PC-3 (cell line): ENCODE measurements around the gene AAR2. TPM values are rescaled to one million over a fixed set of nuclear protein-coding genes. Genes with fewer than 3 reads are reported as not detected.

Experiments
- ATAC-seq: fragments of 200-7000 bp; cut with Tn5 transposase; 2 replicates; pipeline ENCODE4 v1.9.1; 2020; ENCODE audit warnings: mild to moderate bottlenecking, moderate library complexity
- BruUV-seq: library from RNA; stranded (reverse); fragments of 400-500 nt; replicated peaks from 2 replicates; lab custom pipeline; 2021; lab: Mats Ljungman, UMichigan
- CTCF ChIA-PET: fragments of 300-600 bp; sonication (Branson Sonifier 250); formaldehyde crosslinking; loops from one replicate; lab custom pipeline; 2022; ENCODE audit warnings: antibody characterized with exemption; lab: Charles Lee
- POLR2A ChIA-PET: fragments of 300-600 bp; sonication (Branson Sonifier 250); formaldehyde crosslinking; loops from one replicate; lab custom pipeline; 2022; ENCODE audit warnings: antibody characterized with exemption; ENCODE audit not compliant: unreplicated experiment; lab: Charles Lee
- DNase-seq: peaks from one replicate; pipeline ENCODE4 v3.0.0-alpha.2; 2015
- H2AFZ ChIP-seq: fragments of 300-600 bp; sonication (generic); 2 replicates; pipeline ENCODE4 v1.6.0; 2016; ENCODE audit warnings: antibody characterized with exemption, low read length
- H3F3A ChIP-seq: fragments of 300-600 bp; sonication (generic); one replicate; pipeline ENCODE4 v1.6.0; 2017; ENCODE audit warnings: antibody characterized with exemption, low read length, control low read depth, mild to moderate bottlenecking; ENCODE audit not compliant: unreplicated experiment
- H3K27ac ChIP-seq: fragments of 300-600 bp; sonication (generic); 2 replicates; pipeline ENCODE4 v1.5.1; 2016; ENCODE audit warnings: mild to moderate bottlenecking, low read length
- H3K27me3 ChIP-seq: fragments of 300-600 bp; sonication (generic); 2 replicates; pipeline ENCODE4 v1.6.1; 2016; ENCODE audit warnings: low read length, mixed read lengths
- H3K36me3 ChIP-seq: fragments of 300-600 bp; sonication (generic); 2 replicates; pipeline ENCODE4 v1.6.1; 2016; ENCODE audit warnings: low read depth, mixed run types, low read length, mixed read lengths
- H3K4me1 ChIP-seq: fragments of 300-600 bp; sonication (generic); 2 replicates; pipeline ENCODE4 v1.5.1; 2016; ENCODE audit warnings: low read length; ENCODE audit not compliant: insufficient read depth
- H3K4me2 ChIP-seq: fragments of 300-600 bp; sonication (generic); 2 replicates; pipeline ENCODE4 v1.6.0; 2016; ENCODE audit warnings: low read length
- H3K4me3 ChIP-seq: fragments of 300-600 bp; sonication (generic); 2 replicates; pipeline ENCODE4 v1.5.1; 2016; ENCODE audit warnings: mild to moderate bottlenecking, low read length, mixed read lengths
- H3K79me2 ChIP-seq: fragments of 300-600 bp; sonication (generic); 2 replicates; pipeline ENCODE4 v1.6.1; 2017; ENCODE audit warnings: low read length, mixed read lengths
- H3K9ac ChIP-seq: fragments of 300-600 bp; sonication (generic); 2 replicates; pipeline ENCODE4 v1.6.0; 2016; ENCODE audit warnings: mild to moderate bottlenecking, low read length
- H3K9me2 ChIP-seq: fragments of 300-600 bp; sonication (generic); replicated peaks from 2 replicates; pipeline ENCODE4 v1.6.1; 2016; ENCODE audit warnings: mixed run types, low read length, mixed read lengths
- H3K9me3 ChIP-seq: fragments of 300-600 bp; sonication (generic); 2 replicates; pipeline ENCODE4 v1.6.1; 2016; ENCODE audit warnings: low read length, mixed read lengths
- H4K20me1 ChIP-seq: fragments of 300-600 bp; sonication (generic); 2 replicates; pipeline ENCODE4 v1.6.1; 2016; ENCODE audit warnings: low read length, mixed read lengths
- EZH2 ChIP-seq: fragments of 300-600 bp; sonication (generic); IDR thresholded peaks from one replicate; pipeline ENCODE4 v1.6.1; 2017; ENCODE audit warnings: antibody characterized with exemption, mild to moderate bottlenecking, low read length; ENCODE audit not compliant: unreplicated experiment
- EZH2phosphoT487 ChIP-seq: fragments of 300-600 bp; sonication (generic); IDR thresholded peaks from 2 replicates; pipeline ENCODE4 v1.6.1; 2018; ENCODE audit warnings: mild to moderate bottlenecking, antibody characterized with exemption, low read length, borderline replicate concordance
- intact Hi-C: fragments of 100-400 bp; cut with micrococcal nuclease; formaldehyde crosslinking; loops from 2 replicates; pipeline ENCODE4 v1.9.0; 2023
- total RNA-seq: library from RNA; depleted of rRNA; stranded (reverse); fragments of >200 nt; gene quantifications from 2 replicates; pipeline ENCODE4 v1.2.3, GENCODE V29; 2014
- TF ChIP-seq, protein P1 (sequence below): fragments of 300-600 bp; sonication (generic); conservative IDR thresholded peaks from 2 replicates; pipeline ENCODE4 v1.5.1; 2017; ENCODE audit warnings: antibody characterized with exemption, low read depth, mild to moderate bottlenecking, low read length

The AAR2 gene
- total RNA-seq, 1 experiment from 2014 or later: 41.1 TPM

DNA sequence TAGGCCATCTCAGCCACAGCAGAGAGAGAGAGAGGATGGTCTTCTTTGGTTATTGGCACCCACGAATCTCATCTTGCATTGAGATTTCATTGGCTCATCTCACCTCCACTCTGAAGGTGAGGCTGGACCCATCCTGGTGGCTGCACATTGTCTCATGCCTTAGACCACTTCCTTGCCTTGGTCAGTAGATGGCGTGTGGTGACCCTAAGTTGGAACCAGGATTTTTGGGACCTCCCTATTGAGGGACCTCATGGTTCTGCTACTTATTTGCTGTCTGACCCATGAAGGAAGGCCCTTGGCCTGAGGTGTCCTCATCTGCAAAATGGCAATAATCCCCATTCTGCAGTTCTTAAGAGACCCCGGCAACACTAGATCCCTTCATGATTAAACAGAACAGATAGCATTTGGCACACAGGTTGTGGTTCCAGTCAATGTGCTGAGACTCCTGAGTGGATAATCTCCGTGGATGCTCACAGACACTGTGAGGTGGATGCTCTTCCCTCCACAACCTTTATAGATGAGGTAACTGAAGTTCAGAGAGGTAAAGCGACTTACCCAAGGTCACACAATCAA, 21.5 kb upstream of the AAR2 start:
- no peaks in the 10 kb centered on the region for H3K9me2 ChIP-seq
- H3K9me3 ChIP-seq: no peaks in the 10 kb centered on the region
- ATAC-seq (peak; percentile 68), DNase-seq (peak; percentile 52)
- no peak overlapping the region for H3K27ac ChIP-seq
- no peaks in the 10 kb centered on the region for H4K20me1 ChIP-seq
- CTCF ChIA-PET: interaction anchor here (1.2 kb wide), 1 partner anchor 184 kb away, joined by 4 read pairs; no protein-coding TSS in a partner anchor
- H3K27me3 ChIP-seq: no peaks in the 10 kb centered on the region
- no peaks in the 10 kb centered on the region for H3F3A ChIP-seq
- H3K4me3 ChIP-seq: no peak overlapping the region
- H3K9ac ChIP-seq: no peak overlapping the region
- H3K4me2 ChIP-seq: no peak overlapping the region
- H3K36me3 ChIP-seq: no peaks in the 10 kb centered on the region
- POLR2A ChIA-PET: no interaction called here
- no TSS peak for BruUV-seq
- no peaks in the 10 kb centered on the region for H3K4me1 ChIP-seq
- no peak for TF ChIP-seq EZH2phosphoT487
- TF ChIP-seq, protein P1, sequence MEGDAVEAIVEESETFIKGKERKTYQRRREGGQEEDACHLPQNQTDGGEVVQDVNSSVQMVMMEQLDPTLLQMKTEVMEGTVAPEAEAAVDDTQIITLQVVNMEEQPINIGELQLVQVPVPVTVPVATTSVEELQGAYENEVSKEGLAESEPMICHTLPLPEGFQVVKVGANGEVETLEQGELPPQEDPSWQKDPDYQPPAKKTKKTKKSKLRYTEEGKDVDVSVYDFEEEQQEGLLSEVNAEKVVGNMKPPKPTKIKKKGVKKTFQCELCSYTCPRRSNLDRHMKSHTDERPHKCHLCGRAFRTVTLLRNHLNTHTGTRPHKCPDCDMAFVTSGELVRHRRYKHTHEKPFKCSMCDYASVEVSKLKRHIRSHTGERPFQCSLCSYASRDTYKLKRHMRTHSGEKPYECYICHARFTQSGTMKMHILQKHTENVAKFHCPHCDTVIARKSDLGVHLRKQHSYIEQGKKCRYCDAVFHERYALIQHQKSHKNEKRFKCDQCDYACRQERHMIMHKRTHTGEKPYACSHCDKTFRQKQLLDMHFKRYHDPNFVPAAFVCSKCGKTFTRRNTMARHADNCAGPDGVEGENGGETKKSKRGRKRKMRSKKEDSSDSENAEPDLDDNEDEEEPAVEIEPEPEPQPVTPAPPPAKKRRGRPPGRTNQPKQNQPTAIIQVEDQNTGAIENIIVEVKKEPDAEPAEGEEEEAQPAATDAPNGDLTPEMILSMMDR: peak; percentile 77
- intact Hi-C loops: loop anchor here (2.0 kb wide), 1 partner anchor 224 kb away; no protein-coding TSS in a partner anchor
- H3K79me2 ChIP-seq: no peaks in the 10 kb centered on the region
- no peak overlapping the region for H2AFZ ChIP-seq

DNA sequence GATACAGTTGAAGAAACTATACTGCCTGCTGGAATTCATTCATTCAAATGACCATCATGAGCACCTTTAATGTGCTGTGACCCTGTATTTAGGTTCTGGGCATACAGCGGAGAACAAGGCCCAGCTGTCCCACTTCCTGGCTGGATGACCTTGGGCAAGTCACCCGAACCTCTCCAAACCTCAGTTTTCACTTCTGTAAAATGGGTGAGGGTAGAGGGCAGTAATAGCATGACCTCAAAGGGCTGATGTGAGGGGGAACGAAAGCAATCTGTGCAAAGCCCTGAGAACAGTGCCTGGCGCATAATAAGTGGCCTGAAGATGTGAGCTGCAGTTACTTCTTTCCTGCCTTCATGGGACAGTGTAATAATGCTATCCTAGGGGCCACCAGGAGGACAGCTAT, 20.5 kb upstream of the AAR2 start:
- no TSS peak for BruUV-seq
- Histone ChIP-seq H3K9me2 (no peaks in the 10 kb centered on the region), H4K20me1 (no peaks in the 10 kb centered on the region), H2AFZ (no peak overlapping the region), H3K4me1 (no peaks in the 10 kb centered on the region), H3K27me3 (no peaks in the 10 kb centered on the region), H3K36me3 (no peaks in the 10 kb centered on the region), H3K4me3 (no peak overlapping the region), H3K9ac (no peak overlapping the region), H3F3A (no peaks in the 10 kb centered on the region), H3K27ac (no peak overlapping the region), H3K79me2 (no peaks in the 10 kb centered on the region), H3K4me2 (no peak overlapping the region), H3K9me3 (no peaks in the 10 kb centered on the region)
- intact Hi-C loops: loop anchor here (2.0 kb wide), 1 partner anchor 223 kb away; no protein-coding TSS in a partner anchor
- ChIA-PET POLR2A (no interaction called here), CTCF (no interaction called here)
- no peak for TF ChIP-seq EZH2
- TF ChIP-seq EZH2phosphoT487: no peak
- TF ChIP-seq, protein P1: no peak
- no peak for DNase-seq
- ATAC-seq: no peak

DNA sequence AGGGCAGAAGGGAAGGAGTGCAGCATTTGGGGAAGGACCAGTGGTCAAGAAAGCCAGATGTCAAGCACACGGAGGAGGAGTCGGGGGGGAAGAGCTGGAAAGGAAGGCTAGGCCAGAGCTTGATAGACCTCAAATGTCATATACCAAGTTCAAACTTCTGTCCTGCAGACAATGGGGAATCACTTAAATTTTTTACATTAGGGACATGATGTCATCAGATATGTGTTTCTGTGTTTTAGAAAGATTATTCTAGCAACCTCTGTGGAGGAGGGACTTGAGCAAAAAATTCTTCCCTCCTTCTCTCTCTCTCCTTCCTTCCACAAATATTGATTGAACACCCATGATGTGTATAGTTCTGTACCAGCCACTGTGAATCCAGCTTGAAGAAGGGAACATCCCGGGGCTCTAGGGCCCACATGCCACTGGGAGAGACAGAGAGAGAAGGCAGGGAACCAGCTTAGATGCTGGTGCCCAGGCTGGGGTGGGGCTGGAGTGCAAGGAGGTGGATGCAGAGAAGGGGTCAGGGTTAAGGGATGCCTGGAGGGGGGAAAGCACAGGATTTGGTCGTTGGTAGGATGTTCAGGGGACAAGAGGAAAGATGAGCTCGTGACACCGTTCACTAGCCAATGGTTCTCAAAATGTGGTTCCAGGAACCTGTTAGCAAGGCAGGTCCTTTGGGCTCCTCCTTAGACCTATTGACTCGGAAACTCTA, 19.8 kb upstream of the AAR2 start:
- ChIA-PET CTCF (interaction anchor here (1.4 kb wide), 1 partner anchor 14 kb away, joined by 6 read pairs; no protein-coding TSS in a partner anchor), POLR2A (interaction anchor here (0.6 kb wide), 1 partner anchor 265 kb away, joined by 17 read pairs; no protein-coding TSS in a partner anchor)
- no peak overlapping the region for H3K4me2 ChIP-seq
- H3K27ac ChIP-seq: no peak overlapping the region
- ATAC-seq (no peak), DNase-seq (no peak)
- no peaks in the 10 kb centered on the region for H3F3A ChIP-seq
- intact Hi-C loops: no loop called here
- no peaks in the 10 kb centered on the region for H3K27me3 ChIP-seq
- TF ChIP-seq EZH2 (no peak), EZH2phosphoT487 (no peak)
- TF ChIP-seq, protein P1: no peak
- H3K79me2 ChIP-seq: no peaks in the 10 kb centered on the region
- no peaks in the 10 kb centered on the region for H3K9me3 ChIP-seq
- H3K4me3 ChIP-seq: no peak overlapping the region
- H3K9ac ChIP-seq: no peak overlapping the region
- H3K4me1 ChIP-seq: no peaks in the 10 kb centered on the region
- no peaks in the 10 kb centered on the region for H3K36me3 ChIP-seq
- no peaks in the 10 kb centered on the region for H4K20me1 ChIP-seq
- no peaks in the 10 kb centered on the region for H3K9me2 ChIP-seq
- no TSS peak for BruUV-seq
- H2AFZ ChIP-seq: no peak overlapping the region
